GM19351 (cell line): ENCODE data around the gene SAMD11.
A peak's percentile ranks its signal among the peaks of the same experiment; 100 is the strongest.

ENCODE experiments used
- ATAC-seq: cut with Tn5 transposase; IDR thresholded peaks from one replicate; pipeline ENCODE4 v1.9.1; 2021; ENCODE audit warnings: mild to moderate bottlenecking, moderate library complexity; ENCODE audit not compliant: unreplicated experiment

Gene SAMD11

DNA sequence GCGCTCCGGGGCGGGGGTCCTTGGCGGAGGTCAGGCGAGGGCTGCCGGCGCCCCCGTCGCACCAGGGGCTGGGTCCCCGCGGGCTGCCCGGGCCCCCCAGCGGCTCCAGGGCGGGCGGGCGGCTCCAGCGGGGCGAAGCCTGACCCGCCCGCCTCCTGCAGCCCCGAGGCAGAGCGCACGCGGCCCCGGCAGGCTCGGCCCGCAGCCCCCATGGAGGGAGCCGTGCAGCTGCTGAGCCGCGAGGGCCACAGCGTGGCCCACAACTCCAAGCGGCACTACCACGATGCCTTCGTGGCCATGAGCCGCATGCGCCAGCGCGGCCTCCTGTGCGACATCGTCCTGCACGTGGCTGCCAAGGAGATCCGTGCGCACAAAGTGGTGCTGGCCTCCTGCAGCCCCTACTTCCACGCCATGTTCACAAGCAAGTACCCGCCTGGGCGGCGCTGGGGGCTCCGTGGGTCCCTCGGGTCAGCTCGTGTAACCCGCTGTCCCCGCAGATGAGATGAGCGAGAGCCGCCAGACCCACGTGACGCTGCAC, 37.5 kb downstream of the SAMD11 start:
- ATAC-seq, result no peak

DNA sequence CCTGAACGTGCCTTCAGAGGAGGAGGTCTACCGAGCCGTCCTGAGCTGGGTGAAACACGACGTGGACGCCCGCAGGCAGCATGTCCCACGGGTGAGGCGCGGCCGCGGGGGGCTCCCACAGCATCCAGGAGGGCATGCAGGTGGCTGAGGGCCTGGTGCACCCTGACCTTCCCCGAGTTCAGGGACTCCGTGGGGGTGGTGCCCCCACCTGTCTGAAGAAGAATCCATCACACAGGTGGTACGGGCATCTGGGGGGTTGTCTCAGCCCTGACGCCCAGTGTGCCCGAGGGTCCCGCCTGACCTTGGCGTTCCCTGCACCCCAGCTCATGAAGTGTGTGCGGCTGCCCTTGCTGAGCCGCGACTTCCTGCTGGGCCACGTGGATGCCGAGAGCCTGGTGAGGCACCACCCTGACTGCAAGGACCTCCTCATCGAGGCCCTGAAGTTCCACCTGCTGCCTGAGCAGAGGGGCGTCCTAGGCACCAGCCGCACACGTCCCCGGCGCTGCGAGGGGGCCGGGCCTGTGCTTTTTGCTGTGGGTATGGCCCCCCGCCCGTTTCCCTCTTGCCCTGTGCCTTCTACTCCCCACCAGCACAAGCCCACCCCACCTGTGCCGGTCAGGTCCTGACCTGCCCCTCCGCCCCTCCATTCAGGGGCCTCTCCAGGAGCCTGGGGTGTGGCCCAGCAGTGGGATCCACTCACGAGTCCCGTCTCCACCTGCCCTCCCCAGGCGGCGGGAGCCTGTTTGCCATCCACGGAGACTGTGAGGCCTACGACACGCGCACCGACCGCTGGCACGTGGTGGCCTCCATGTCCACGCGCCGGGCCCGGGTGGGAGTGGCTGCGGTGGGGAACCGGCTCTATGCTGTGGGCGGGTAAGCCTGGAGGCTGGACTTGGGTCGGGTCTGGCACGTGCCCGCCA, 38.9 kb downstream of the SAMD11 start:
- ATAC-seq, result no peak

DNA sequence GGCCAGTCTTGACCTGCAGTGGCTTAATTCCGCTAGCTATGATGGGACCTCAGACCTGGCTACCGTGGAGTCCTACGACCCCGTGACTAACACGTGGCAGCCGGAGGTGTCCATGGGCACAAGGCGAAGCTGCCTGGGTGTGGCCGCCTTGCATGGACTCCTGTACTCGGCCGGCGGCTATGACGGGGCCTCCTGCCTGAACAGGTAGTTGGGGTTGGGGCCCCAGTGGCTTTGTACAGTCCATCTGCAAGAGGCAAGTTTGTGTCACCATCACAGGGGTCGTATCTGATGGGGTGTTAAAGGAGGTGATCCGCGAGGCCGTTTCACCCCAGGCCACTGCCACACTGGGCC, 39.6 kb downstream of the SAMD11 start:
- ATAC-seq, result no peak

DNA sequence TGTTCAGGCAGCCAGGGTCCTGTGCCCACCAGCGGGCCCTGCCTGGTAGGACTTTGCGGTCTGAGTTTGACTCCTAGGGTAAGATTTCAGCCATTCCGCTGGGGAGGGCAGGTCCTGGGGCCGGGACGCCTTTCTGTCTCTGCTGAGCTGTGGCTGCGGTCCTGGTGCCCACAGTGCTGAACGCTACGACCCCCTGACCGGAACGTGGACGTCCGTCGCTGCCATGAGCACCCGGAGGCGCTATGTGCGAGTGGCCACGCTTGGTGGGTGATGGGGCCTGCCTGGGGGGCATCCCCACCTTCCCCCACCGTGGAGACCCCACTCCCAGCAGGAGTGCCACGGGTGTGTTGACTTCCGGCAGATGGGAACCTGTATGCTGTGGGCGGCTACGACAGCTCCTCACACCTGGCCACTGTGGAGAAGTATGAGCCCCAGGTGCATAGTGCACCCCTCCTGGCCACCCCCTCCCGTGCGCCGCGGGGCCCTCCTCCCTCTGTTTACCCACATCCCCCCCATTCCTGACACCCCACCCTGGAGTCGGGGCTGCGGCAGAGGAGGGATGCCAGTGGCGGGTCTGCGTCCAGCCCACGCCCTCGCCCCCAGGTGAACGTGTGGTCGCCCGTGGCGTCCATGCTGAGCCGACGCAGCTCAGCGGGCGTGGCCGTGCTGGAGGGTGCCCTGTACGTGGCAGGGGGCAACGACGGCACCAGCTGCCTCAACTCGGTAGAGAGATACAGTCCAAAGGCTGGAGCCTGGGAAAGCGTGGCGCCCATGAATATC, 40.2 kb downstream of the SAMD11 start:
- ATAC-seq, result no peak

DNA sequence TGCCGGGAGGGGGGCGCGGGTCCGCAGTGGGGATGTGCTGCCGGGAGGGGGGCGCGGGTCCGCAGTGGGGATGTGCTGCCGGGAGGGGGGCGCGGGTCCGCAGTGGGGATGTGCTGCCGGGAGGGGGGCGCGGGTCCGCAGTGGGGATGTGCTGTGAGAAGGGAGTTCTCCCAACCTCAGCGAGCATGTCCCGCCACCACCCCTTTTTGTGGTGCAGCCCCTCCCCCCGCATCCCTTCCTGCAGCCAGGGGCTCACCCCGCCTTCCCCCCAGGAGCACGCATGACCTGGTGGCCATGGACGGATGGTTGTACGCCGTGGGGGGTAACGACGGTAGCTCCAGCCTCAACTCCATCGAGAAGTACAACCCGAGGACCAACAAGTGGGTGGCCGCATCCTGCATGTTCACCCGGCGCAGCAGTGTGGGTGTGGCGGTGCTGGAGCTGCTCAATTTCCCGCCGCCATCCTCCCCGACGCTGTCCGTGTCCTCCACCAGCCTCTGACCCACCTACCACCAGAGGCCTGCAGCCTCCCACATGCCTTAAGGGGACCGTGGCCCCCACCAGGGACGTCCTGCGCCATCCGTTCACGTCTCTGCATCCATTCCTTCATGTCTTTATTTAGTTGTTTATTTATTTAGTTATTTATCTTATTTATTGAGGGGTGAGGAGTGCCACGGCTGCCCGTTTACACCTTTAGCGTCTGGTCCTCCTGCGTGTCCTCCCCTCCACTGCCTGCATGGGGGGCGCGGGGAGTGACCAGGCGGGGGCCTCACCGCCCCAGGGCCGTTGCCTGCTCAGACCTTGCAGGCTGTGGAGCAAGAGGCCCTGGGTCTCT, 41.2 kb downstream of the SAMD11 start:
- ATAC-seq, result no peak

DNA sequence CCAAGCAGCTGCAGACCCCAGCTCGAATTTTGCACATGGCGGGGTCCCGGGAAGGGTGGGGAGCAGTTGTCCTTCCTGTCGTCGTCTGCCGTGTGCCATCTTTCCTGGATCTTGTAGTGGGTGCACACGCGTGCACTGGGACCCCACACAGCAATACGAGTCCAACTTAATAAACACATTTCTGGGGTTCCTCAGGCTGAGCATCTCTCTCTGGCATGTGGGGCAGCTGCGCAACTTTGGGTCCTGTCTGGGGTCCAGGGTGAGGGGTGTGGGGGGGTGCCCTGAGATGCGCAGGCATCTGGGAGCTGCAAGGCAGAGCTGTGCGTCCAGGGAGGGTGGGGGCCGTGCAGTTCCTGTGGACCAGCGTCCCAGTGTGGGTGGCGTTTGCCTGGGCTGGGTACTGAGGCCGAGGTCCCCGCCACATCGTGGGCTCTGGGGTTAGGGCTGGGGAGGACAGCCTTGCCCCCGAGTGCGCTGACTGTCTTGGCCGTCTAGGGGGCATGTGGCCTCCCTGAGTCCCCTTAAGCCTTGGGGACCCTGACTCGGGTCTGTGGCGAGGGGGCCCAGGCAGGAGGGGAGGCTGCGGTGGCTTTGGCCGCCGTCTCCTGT, 41.9 kb downstream of the SAMD11 start:
- ATAC-seq, result no peak

DNA sequence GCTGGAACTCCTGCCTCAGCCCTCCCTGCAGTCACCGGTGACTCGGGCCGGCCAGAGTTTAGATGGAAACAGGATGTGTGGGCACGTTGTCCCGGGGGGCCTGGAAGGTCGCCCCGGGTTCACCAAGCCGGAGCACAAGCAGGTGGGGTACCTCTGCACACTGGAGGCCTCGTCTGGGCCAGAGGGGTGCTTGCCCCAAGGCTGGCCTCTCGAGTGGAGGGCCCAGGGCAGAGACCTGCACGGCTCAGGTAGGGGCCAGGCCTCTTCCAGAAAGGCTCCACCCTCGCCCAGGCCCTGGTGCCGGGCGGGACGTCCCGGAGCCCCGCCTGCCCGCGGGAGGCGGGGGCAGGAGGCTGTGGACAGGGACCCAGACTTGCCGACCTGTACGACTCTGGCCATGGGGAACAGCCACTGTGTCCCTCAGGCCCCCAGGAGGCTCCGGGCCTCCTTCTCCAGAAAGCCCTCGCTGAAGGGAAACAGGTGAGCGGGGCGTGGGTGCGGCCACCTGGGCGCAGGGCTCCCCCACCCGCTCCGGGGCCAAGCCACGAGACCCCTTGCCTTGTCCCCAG, 42.5 kb downstream of the SAMD11 start, which contains the start of gene PLEKHN1:
PLEKHN1 (plus strand) TSS at position 348 of the 569 bp plus-strand sequence; CDS start at position 398, 50 bp downstream.
- ATAC-seq, result peak; percentile 42

DNA sequence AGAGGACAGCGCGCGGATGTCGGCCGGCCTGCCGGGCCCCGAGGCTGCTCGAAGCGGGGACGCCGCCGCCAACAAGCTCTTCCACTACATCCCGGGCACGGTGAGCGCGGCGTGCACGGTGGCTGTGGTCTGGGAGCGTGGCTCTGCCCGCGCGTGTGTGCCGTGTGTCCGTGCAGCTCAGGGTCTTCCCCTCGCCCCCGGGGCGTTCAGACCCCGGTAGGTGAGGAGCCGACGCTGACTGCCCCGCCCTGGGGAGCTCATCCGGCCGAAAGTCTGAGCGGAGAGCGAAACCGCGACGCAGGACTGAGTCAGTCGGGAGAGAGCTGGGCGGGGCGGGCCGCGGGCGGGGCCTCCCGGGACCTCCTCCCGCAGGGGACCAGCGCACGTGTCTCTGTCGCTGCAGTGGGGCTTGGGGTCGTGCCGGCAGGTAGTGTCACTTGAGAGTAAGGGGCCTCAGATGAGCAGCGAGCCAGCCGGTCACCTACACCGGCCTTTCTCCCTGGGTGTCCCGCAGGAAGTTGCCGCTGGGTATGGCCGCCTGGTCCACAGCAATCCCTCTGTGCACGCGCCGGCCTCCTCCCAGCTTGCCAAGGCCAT, 43.1 kb downstream of the SAMD11 start:
- ATAC-seq, result peak; percentile 73

DNA sequence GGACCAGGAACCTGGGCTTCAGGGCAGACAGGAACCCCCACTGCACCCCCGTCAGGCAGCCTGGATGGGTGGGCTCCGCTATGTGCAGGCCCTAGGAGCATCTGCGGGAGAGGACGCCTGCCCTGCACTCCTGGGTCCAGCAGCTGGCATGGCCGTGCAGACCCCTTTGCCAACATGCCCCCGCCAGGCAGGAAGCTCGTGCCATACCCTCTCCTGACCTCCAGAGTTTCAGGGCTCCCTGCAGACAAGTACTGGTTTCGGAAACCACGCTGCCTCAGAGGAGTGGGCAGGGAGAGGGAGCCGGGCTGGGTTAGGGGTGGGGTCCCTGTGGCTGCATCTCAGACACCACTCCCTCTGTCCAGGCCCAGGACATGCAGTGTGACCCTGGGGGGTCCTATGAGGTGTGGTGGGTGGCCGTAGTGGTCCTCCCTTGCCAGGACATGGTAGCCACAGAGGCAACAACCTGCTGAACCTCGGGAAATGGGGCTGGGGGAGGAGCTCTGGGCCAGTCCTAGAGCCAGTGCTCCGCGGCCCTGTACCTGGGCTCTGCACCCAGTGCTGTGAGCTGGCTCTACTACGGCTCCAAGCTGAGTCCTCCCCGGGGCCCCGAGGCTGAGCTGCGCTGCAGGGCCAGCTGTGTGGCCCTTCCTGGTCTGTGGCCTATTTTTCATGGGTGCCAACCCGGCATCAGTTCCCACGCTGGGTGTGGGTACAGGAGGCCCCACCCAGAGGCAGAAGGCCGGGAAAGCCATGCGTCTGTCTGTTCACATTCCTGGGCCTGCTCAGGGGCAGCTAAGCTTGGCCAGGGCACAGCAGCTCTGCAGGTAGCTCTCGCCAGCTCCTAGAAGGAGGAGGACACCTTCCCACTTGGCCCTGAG, 44.0 kb downstream of the SAMD11 start:
- no peak for ATAC-seq

DNA sequence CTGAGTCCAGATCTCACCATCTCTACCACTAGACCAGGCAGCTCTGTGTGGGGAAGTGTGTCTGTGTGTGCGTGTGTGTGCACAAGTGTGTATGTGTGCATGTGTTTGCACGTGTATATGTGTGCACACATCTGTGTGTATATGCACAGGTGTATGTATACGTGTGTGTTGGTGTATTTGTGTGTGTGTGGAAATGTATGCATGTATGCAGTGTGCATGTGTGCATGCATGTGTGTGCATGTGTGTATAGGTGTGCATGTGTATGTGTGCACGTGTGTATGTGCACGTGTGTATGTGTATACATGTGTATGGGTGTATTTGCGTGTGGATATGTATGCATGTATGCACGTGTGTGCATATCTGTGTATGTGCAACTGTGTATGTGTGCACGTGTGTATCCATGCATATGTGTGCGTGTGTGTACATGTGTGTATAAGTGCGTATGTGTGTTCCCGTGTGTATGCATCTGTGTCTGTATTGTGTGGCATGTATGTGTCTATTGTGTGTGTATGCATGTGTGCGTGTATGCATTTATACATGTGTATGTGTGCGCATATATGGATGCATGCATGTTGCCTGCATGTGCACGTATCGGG, 45.6 kb downstream of the SAMD11 start:
- no peak for ATAC-seq

DNA sequence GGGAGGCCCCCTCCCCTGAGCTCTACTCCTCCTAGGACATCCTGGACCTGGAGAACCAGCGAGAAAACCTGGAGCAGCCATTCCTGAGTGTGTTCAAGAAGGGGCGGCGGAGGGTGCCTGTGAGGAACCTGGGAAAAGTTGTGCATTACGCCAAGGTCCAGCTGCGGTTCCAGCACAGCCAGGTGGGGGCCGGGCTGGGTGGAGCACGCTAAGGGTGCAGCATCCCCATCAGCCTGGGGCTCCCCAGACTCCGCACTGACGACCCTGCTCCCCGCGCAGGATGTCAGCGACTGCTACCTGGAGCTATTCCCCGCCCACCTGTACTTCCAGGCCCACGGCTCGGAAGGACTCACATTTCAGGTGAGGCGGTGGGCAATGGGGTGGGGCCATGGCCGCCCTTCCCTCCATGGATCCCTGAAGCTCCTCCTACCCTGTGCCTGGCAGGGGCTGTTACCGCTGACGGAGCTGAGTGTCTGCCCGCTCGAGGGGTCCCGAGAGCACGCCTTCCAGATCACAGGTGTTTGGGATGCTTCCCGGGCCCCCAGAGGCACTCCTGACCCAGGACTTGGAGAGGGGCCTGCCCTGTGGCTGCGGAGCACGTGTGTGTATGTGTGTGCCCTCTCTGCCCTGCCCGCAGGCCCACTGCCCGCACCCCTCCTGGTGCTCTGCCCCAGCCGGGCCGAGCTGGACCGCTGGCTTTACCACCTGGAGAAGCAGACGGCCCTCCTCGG, 46.7 kb downstream of the SAMD11 start:
- ATAC-seq, result no peak

DNA sequence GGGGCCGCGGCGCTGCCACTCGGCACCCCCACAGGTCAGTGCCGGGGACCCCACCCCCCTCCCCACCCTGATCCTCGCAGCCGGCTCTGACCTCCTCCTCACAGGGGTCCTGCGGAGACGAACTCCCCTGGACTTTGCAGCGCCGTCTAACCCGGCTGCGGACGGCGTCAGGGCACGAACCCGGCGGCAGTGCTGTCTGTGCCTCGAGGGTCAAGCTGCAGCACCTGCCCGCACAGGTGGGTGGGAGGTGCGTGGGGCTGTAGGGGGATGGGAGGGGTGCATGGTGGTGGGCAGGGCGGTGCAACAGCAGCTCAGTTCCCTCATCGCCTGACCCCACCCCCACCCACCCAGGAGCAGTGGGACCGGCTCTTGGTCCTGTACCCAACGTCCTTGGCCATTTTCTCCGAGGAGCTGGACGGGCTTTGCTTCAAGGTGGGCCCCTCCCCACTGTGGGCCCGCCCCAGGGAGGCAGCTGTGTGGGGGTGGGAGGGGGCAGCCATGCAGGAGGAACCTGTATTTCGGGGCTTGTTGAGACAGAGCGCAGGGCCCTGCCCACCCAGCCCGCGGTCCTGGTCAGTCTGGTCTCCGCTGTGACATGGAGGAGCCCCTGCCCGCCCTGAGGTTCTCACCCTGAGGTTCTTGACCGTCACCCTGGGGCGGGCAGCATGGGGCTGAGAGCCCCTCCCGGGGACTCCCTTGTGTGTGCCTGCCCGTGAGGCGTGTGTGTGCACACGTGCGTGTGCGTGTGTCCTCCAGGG, 47.4 kb downstream of the SAMD11 start:
- no peak for ATAC-seq

DNA sequence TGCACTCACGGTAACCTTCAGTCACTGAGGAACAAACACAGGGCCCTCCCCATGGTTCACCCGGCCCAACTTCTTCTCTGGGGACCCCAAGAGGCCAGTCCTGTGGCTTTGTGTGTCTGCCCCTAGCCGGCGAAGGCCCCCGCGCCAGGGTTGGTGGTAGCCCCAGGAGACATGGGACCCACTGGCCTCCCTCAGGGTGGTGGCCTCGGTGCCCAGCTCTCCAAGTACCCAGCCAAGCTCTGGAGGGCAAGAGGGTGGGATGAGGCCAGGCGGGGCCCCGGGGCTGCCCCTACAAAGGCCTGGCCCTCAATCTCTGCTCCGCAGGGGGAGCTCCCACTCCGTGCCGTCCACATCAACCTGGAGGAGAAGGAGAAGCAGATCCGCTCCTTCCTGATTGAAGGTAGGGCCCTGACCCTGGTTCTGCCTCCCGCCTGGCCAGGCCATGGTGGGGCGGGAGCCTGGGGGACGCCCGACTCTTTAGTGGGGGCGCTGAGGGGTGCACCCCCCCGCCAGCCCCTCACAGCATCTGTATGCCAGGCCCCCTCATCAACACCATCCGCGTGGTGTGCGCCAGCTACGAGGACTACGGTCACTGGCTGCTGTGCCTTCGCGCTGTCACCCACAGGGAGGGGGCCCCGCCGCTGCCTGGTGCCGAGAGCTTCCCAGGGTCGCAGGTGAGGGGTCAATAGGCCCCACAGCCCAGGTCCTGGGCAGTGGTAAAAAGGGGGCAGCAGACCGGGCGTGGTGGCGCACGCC, 48.2 kb downstream of the SAMD11 start:
- ATAC-seq, result no peak

DNA sequence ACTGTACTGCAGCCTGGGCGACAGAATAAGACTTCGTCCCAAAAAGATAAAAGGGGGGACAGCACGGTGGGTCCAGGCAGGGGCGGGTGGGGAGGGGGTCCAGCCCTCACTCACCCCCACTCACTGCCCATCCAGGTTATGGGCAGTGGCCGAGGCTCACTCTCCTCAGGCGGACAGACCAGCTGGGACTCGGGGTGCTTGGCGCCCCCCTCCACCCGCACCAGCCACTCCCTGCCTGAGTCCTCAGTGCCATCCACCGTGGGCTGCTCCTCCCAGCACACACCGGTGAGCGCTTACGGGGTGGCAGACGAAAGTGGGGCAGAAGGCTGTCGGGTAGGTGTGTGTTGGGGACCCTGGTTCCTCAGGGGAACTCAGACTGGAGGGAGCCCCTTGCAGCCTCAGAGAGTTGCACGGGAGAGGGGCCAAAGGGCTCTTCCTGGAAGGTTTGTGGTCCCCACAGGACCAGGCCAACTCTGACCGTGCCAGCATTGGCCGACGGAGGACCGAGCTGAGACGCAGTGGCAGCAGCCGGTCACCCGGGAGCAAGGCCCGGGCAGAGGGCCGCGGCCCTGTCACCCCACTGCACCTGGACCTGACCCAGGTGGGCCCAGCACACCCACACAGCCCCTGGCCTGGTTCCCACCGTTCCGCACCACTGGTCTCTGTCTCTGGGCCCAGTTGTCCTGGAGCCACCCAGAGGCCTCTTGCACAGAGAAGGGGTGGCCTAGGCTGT, 49.2 kb downstream of the SAMD11 start:
- ATAC-seq, result no peak

DNA sequence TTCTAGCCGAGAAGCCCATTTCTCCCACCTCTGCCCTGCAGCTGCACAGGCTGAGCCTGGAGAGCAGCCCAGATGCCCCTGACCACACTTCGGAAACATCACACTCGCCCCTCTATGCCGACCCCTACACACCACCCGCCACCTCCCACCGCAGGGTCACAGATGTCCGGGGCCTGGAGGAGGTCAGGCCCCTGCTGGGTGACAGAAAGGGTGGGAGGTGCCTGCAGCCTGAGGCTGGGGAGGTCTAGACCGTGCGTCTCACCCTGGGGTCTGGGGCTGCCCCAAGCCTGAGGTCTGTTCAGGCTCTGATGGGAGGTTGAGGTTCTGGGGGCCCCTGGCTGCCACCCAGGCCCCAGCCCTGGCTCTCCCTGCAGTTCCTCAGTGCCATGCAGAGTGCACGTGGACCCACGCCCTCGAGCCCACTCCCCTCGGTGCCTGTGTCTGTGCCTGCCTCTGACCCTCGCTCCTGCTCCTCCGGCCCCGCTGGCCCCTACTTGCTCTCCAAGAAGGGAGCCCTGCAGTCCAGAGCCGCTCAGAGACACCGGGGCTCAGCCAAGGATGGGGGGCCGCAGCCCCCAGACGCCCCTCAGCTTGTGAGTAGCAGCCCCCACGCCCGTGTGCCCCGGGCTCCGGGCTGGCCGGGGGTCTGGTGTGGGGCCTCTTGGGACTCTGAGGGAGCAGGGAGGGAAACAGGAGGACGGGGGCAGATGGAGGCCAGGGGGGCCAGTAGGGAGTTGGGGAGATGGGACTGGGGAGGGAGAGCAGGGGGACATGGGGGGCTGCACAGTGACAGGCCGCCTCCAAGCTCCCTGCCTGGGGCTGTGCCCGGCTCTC, 50.0 kb downstream of the SAMD11 start:
- ATAC-seq, result no peak
